22Rv1 (cell line): ENCODE results near the gene CAMKMT.

Source experiments
- ZFX ChIP-seq: fragments of 450-650 bp; IDR thresholded peaks from 2 replicates; pipeline ENCODE4 v1.6.1; 2017; ENCODE audit warnings: antibody characterized with exemption, borderline replicate concordance
- TF ChIP-seq, protein P1 (sequence below): fragments of 450-650 bp; IDR thresholded peaks from 2 replicates; pipeline ENCODE4 v1.5.1; 2017; ENCODE audit warnings: mild to moderate bottlenecking

DNA sequence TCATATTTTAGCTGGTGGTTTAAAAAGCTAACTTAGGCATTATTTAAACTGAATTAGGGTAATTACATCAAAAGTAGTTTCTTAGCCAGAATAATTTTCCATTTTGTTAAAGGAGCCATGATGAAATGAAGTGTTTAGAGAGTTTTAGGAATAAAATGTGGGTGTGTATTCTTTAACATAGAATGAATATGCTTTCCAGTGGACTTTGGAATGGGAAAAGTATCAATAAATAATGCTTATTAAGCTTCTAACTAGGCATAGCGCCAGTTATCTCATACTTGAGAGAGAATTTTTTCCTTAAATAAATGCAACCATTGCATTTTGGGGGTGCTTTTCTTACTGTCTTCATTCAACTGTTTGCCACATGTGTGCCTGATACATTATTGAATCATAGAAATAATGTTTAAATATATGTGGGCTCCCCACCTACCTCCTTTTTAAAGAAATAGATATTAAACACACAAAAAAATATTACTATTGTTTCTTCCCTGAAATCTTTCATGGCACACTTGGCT lies 90.4 kb downstream of the CAMKMT start:
- TF ChIP-seq, protein P1, sequence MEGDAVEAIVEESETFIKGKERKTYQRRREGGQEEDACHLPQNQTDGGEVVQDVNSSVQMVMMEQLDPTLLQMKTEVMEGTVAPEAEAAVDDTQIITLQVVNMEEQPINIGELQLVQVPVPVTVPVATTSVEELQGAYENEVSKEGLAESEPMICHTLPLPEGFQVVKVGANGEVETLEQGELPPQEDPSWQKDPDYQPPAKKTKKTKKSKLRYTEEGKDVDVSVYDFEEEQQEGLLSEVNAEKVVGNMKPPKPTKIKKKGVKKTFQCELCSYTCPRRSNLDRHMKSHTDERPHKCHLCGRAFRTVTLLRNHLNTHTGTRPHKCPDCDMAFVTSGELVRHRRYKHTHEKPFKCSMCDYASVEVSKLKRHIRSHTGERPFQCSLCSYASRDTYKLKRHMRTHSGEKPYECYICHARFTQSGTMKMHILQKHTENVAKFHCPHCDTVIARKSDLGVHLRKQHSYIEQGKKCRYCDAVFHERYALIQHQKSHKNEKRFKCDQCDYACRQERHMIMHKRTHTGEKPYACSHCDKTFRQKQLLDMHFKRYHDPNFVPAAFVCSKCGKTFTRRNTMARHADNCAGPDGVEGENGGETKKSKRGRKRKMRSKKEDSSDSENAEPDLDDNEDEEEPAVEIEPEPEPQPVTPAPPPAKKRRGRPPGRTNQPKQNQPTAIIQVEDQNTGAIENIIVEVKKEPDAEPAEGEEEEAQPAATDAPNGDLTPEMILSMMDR = no peak
- TF ChIP-seq ZFX = no peak
